Stomach smooth muscle (tissue), 2 donors: ENCODE results near the gene NFRKB.

Experiments
- H3K27ac ChIP-seq: one replicate; pipeline ENCODE4 v1.7.0; 2013; ENCODE audit warnings: mild to moderate bottlenecking, low read length, inconsistent platforms
- H3K27me3 ChIP-seq, 2 donors: one replicate each; pipeline ENCODE4 v1.7.0; 2013; ENCODE audit warnings: low read length in 2 of 2; ENCODE audit not compliant: insufficient read depth in 2 of 2, control insufficient read depth in 1 of 2
- H3K36me3 ChIP-seq, 2 donors: one replicate each; pipeline ENCODE4 v1.7.0; 2013; ENCODE audit warnings: low read length in 2 of 2; ENCODE audit not compliant: control insufficient read depth in 2 of 2, insufficient read depth in 2 of 2
- H3K4me1 ChIP-seq: one replicate; pipeline ENCODE4 v1.7.0; 2013; ENCODE audit warnings: low read length; ENCODE audit not compliant: control insufficient read depth, insufficient read depth
- H3K4me3 ChIP-seq, 2 donors: one replicate each; pipeline ENCODE4 v1.7.0; 2013; ENCODE audit warnings: low read length in 2 of 2
- H3K9ac ChIP-seq, 2 donors: one replicate each; pipeline ENCODE4 v1.7.0; 2013; ENCODE audit warnings: low read length in 2 of 2, mild to moderate bottlenecking in 1 of 2
- H3K9me3 ChIP-seq, 2 donors: one replicate each; pipeline ENCODE4 v1.7.0; 2013; ENCODE audit warnings: low read length in 2 of 2; ENCODE audit not compliant: control insufficient read depth in 2 of 2
- donor health status: healthy.
- donor health status: Pancreatic carcinoma.

NFRKB gene

GRCh38 chr11:129895126-129896041, at the start of gene NFRKB:
Gene NFRKB, minus strand, starts transcription at chr11:129895578. Its CDS starts 2,729 bp downstream, at chr11:129892849.
- H3K27me3 ChIP-seq: no peaks in the 10 kb centered on the region
- H3K27ac ChIP-seq: peak within 1 kb of the TSS; percentile 37
- H3K36me3 ChIP-seq: peaks cover 10 to 15% of the 10 kb centered on the region in 2 donors
- H3K4me3 ChIP-seq: peak within 1 kb of the TSS; percentile 81 to 93
- H3K9me3 ChIP-seq: no peaks in the 10 kb centered on the region
- H3K4me1 ChIP-seq: peaks cover 15% of the 10 kb centered on the region
- H3K9ac ChIP-seq: peak within 1 kb of the TSS; percentile 83 to 88

DNA sequence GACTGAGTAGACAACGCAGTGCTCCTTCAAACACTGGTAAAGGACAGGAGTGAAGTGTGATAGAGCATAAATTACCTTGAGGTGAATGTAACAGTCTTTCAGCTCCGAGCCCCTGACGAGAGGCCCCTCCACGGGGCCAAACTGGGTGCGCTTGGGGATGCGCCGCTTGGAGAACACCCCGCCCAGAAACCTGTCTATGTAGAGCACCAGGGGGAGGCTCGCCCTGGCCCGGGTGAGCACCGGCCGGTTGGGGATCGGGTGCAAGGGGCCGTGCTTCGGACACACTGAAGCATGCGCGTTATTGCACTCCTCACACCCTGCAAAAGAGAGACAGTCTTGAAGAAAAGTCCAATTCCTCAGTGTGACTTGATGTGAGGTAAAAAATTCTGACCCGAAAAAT, 49.3 kb upstream of the NFRKB start:
- peaks cover 0 to 14% of the 10 kb centered on the region in 2 donors for H3K36me3 ChIP-seq
- no peak overlapping the region for H3K27ac ChIP-seq
- no peak overlapping the region for H3K9ac ChIP-seq
- H3K9me3 ChIP-seq: no peaks in the 10 kb centered on the region
- H3K27me3 ChIP-seq: no peaks in the 10 kb centered on the region
- no peaks in the 10 kb centered on the region for H3K4me1 ChIP-seq
- no peak overlapping the region for H3K4me3 ChIP-seq

- Histone ChIP-seq H3K4me3 (no peak overlapping the region), H3K4me1 (no peaks in the 10 kb centered on the region)
These were observed 47.7 kb upstream of the NFRKB start for GRCh38 chr11:129943036-129943435.

DNA sequence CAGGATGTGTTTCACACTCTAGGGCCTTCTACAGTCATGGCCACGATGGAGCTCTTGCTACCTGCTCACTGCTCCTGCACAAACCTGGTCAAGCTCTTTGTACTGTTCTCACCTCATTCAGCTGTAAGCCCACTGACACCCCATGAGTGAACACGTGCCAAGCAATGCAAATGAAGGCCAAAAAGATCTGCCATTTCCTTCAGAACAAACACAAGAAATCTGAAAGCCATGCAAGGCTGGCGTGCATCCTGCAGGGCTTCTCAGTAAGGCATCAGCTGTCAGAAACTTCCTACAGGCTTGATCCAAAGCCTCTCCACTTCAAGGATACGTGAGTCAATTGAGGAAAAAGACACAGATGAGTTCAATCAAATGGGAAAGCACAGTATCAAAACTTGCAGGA, 44.1 kb upstream of the NFRKB start:
- no peak overlapping the region for H3K4me3 ChIP-seq
- no peaks in the 10 kb centered on the region for H3K4me1 ChIP-seq
- H3K27ac ChIP-seq: no peak overlapping the region
- H3K36me3 ChIP-seq: peaks cover 3 to 10% of the 10 kb centered on the region in 2 donors
- H3K9me3 ChIP-seq: no peaks in the 10 kb centered on the region
- H3K9ac ChIP-seq: no peak overlapping the region
- H3K27me3 ChIP-seq: no peaks in the 10 kb centered on the region

More at GRCh38 chr11:129943036-129943435, 47.7 kb upstream of the NFRKB start:
- H3K27ac ChIP-seq: no peak overlapping the region
- H3K27me3 ChIP-seq: no peaks in the 10 kb centered on the region
- H3K9me3 ChIP-seq: no peaks in the 10 kb centered on the region
- peaks cover 0 to 17% of the 10 kb centered on the region in 2 donors for H3K36me3 ChIP-seq
- no peak overlapping the region for H3K9ac ChIP-seq

DNA sequence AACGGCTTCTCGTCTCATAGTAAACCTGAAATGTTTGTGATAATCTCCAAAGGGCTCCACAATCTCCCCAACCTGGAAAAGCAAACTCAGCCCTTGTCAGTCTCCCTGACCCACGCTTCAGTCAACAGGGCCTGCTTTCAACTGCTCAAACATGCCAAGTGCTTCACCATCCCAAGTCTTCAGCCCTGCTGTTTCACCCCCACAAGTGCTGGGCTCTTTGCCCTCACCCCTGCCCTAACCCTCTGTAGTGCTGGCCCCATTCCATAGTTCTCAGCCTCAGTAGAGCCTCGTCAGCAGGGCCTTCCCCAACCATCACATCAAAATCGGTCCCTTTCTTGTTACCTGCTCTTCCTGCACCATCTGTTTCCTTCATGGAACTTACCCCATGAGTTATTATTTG, 43.4 kb upstream of the NFRKB start:
- Histone ChIP-seq H3K27ac (no peak overlapping the region), H3K9me3 (no peaks in the 10 kb centered on the region), H3K4me3 (no peak overlapping the region), H3K9ac (no peak overlapping the region), H3K4me1 (no peaks in the 10 kb centered on the region), H3K27me3 (no peaks in the 10 kb centered on the region), H3K36me3 (peaks cover 7 to 14% of the 10 kb centered on the region in 2 donors)

- Histone ChIP-seq H3K27ac (no peak overlapping the region), H3K36me3 (peaks cover 7 to 15% of the 10 kb centered on the region in 2 donors), H3K9me3 (no peaks in the 10 kb centered on the region), H3K9ac (no peak overlapping the region), H3K4me3 (no peak overlapping the region), H3K27me3 (no peaks in the 10 kb centered on the region), H3K4me1 (no peaks in the 10 kb centered on the region)
These were observed 42.3 kb upstream of the NFRKB start for GRCh38 chr11:129937592-129938238.

GRCh38 chr11:129935723-129936122, 40.3 kb upstream of the NFRKB start:
- no peak overlapping the region for H3K4me3 ChIP-seq
- peaks cover 7 to 14% of the 10 kb centered on the region in 2 donors for H3K36me3 ChIP-seq
- H3K9me3 ChIP-seq: no peaks in the 10 kb centered on the region
- H3K4me1 ChIP-seq: no peaks in the 10 kb centered on the region
- no peak overlapping the region for H3K27ac ChIP-seq
- no peaks in the 10 kb centered on the region for H3K27me3 ChIP-seq
- H3K9ac ChIP-seq: no peak overlapping the region

DNA sequence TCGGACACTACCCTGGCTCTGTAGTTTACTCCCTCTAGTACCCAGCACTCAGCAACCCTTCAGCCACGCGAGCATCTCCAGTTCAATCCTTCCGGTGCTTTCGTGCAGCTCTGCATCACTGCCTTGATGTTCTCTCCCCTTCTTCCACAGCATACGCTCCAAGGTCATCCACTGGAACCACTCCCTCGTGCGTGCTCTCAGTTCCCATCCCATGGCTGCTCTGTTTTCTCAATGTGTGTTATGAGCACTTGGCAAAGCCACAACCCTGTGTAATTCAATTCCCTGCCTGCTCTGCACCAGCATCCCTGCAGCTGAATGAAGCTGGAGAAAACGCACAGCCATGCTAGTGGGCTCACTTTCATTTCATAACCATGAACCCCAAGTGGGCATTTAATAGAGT, 38.5 kb upstream of the NFRKB start:
- Histone ChIP-seq H3K4me3 (no peak overlapping the region), H3K9ac (no peak overlapping the region), H3K4me1 (no peaks in the 10 kb centered on the region), H3K27ac (no peak overlapping the region), H3K9me3 (no peaks in the 10 kb centered on the region), H3K27me3 (no peaks in the 10 kb centered on the region), H3K36me3 (peaks cover 12 to 13% of the 10 kb centered on the region in 2 donors)

- Histone ChIP-seq H3K4me3 (no peak overlapping the region), H3K9ac (no peak overlapping the region), H3K27me3 (no peaks in the 10 kb centered on the region), H3K9me3 (no peaks in the 10 kb centered on the region), H3K4me1 (no peaks in the 10 kb centered on the region), H3K27ac (no peak overlapping the region), H3K36me3 (peaks cover 12 to 13% of the 10 kb centered on the region in 2 donors)
These were observed 37.9 kb upstream of the NFRKB start for GRCh38 chr11:129933262-129933661.

DNA sequence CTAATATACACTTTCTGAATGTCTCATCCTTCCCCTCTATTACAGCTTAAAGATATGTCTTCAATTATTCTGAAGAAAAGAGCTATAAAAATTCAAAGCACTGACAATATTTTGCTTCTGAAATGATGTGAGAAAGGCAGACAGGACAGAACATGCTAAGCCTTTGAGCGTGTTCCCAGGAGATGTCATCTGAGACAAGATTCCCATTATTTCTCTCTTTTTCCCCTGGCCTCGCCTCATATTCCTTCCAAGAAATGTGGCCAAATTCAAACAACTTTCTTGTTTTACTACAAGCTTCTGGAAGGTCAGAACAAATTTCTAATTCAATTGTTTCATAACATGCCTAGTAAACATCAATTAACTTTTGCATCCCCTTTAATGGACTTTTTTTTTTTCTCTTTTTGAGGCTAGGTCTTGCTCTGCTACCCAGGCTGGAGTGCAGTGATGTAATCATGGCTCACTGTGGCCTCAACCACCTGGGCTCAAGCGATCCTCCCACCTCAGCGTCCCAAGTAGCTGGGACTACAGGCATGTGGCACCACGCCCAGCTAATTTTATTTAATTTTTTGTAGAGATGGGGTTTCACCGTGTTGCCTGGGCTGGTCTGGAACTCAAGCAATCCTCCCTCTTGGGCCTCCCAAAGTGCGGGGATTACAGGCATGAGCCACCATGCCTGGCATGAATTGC, 37.1 kb upstream of the NFRKB start:
- Histone ChIP-seq H3K36me3 (peaks cover 12 to 13% of the 10 kb centered on the region in 2 donors), H3K27me3 (no peaks in the 10 kb centered on the region), H3K9me3 (no peaks in the 10 kb centered on the region), H3K9ac (no peak overlapping the region), H3K4me3 (no peak overlapping the region), H3K27ac (no peak overlapping the region), H3K4me1 (no peaks in the 10 kb centered on the region)
